ENCODE measurements around the gene FKBP5. TPM values are rescaled to one million over a fixed set of nuclear protein-coding genes. Genes with fewer than 3 reads are reported as not detected.

The FKBP5 gene
- total and polyA plus RNA-seq, 9 of the 15 experiments (the other 6 are each of a cell fraction or from before 2014, with no cell fraction given): 32.7 to 151 (median 75.0) TPM

DNA sequence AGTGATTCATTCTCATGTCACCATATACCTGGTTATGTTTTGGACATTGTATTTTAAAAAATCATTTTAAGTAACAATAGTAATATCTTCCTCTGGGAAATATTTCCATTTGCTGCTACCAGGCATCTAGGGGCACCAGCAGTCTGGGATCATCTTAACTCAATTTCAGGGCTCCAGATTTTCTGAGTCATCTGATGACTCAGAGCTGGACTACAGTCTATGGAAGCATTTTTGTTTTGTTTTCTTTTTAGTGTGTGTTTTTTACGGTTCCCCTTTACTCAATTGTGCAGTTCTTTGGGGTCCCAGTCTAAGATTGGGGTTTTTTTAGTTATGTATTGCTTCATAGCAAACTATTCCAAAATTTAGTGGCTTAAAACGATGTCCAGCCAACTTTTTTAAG, 5.7 kb upstream of the FKBP5 start (continued):
- TF ChIP-seq ATF7 (IDR thresholded peaks at IDR 0.05) (peak; percentile 50; the same call in 1 of the 2 replicates), GTF2F1 (IDR thresholded peaks at IDR 0.05; ENCODE audit: low read depth, low read length) (no peak), EP400 (IDR thresholded peaks at IDR 0.05) (0 out of 2 replicates have a peak, but pooled peaks have one; percentile 17), NCOA1 (IDR thresholded peaks at IDR 0.05; ENCODE audit: low read depth) (no peak), ZNF324 (CRISPR knock-in tag; IDR thresholded peaks at IDR 0.05) (no peak), IRF2 (CRISPR knock-in tag; IDR thresholded peaks at IDR 0.05) (no peak), ZNF146 (CRISPR knock-in tag; IDR thresholded peaks at IDR 0.05; ENCODE audit: unreplicated experiment) (no peak), ZNF140 (CRISPR knock-in tag; IDR thresholded peaks at IDR 0.05) (no peak), ZKSCAN1 (IDR thresholded peaks at IDR 0.05; ENCODE audit: low read depth, low read length) (no peak), GTF2E2 (tag; IDR thresholded peaks at IDR 0.05) (no peak), ZFPM2 (CRISPR knock-in tag; IDR thresholded peaks at IDR 0.05) (no peak), HNRNPUL1 (IDR thresholded peaks at IDR 0.05; ENCODE audit: low read length) (no peak), ZNF644 (tag; IDR thresholded peaks at IDR 0.05; ENCODE audit: low read depth) (no peak), ASH1L (IDR thresholded peaks at IDR 0.05; ENCODE audit: borderline replicate concordance, low read depth, partially characterized antibody) (no peak)
- TF ChIP-seq, protein P1, sequence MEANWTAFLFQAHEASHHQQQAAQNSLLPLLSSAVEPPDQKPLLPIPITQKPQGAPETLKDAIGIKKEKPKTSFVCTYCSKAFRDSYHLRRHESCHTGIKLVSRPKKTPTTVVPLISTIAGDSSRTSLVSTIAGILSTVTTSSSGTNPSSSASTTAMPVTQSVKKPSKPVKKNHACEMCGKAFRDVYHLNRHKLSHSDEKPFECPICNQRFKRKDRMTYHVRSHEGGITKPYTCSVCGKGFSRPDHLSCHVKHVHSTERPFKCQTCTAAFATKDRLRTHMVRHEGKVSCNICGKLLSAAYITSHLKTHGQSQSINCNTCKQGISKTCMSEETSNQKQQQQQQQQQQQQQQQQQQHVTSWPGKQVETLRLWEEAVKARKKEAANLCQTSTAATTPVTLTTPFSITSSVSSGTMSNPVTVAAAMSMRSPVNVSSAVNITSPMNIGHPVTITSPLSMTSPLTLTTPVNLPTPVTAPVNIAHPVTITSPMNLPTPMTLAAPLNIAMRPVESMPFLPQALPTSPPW (CRISPR knock-in tag; IDR thresholded peaks at IDR 0.05): no peak
- TF ChIP-seq, protein P2, sequence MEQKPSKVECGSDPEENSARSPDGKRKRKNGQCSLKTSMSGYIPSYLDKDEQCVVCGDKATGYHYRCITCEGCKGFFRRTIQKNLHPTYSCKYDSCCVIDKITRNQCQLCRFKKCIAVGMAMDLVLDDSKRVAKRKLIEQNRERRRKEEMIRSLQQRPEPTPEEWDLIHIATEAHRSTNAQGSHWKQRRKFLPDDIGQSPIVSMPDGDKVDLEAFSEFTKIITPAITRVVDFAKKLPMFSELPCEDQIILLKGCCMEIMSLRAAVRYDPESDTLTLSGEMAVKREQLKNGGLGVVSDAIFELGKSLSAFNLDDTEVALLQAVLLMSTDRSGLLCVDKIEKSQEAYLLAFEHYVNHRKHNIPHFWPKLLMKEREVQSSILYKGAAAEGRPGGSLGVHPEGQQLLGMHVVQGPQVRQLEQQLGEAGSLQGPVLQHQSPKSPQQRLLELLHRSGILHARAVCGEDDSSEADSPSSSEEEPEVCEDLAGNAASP (IDR thresholded peaks at IDR 0.05): no peak
- TF ChIP-seq, protein P3, sequence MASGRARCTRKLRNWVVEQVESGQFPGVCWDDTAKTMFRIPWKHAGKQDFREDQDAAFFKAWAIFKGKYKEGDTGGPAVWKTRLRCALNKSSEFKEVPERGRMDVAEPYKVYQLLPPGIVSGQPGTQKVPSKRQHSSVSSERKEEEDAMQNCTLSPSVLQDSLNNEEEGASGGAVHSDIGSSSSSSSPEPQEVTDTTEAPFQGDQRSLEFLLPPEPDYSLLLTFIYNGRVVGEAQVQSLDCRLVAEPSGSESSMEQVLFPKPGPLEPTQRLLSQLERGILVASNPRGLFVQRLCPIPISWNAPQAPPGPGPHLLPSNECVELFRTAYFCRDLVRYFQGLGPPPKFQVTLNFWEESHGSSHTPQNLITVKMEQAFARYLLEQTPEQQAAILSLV (tag; IDR thresholded peaks at IDR 0.05): no peak
- TF ChIP-seq, protein P4, sequence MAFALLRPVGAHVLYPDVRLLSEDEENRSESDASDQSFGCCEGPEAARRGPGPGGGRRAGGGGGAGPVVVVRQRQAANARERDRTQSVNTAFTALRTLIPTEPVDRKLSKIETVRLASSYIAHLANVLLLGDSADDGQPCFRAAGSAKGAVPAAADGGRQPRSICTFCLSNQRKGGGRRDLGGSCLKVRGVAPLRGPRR (CRISPR knock-in tag; IDR thresholded peaks at IDR 0.05): no peak
- TF ChIP-seq, protein P5, sequence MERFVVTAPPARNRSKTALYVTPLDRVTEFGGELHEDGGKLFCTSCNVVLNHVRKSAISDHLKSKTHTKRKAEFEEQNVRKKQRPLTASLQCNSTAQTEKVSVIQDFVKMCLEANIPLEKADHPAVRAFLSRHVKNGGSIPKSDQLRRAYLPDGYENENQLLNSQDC (CRISPR knock-in tag; IDR thresholded peaks at IDR 0.05): no peak
- TF ChIP-seq, protein P6, sequence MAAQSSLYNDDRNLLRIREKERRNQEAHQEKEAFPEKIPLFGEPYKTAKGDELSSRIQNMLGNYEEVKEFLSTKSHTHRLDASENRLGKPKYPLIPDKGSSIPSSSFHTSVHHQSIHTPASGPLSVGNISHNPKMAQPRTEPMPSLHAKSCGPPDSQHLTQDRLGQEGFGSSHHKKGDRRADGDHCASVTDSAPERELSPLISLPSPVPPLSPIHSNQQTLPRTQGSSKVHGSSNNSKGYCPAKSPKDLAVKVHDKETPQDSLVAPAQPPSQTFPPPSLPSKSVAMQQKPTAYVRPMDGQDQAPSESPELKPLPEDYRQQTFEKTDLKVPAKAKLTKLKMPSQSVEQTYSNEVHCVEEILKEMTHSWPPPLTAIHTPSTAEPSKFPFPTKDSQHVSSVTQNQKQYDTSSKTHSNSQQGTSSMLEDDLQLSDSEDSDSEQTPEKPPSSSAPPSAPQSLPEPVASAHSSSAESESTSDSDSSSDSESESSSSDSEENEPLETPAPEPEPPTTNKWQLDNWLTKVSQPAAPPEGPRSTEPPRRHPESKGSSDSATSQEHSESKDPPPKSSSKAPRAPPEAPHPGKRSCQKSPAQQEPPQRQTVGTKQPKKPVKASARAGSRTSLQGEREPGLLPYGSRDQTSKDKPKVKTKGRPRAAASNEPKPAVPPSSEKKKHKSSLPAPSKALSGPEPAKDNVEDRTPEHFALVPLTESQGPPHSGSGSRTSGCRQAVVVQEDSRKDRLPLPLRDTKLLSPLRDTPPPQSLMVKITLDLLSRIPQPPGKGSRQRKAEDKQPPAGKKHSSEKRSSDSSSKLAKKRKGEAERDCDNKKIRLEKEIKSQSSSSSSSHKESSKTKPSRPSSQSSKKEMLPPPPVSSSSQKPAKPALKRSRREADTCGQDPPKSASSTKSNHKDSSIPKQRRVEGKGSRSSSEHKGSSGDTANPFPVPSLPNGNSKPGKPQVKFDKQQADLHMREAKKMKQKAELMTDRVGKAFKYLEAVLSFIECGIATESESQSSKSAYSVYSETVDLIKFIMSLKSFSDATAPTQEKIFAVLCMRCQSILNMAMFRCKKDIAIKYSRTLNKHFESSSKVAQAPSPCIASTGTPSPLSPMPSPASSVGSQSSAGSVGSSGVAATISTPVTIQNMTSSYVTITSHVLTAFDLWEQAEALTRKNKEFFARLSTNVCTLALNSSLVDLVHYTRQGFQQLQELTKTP (IDR thresholded peaks at IDR 0.05; ENCODE audit: low read depth in 1 of 2, partially characterized antibody in 2 of 2): peak in 1 of 2 experiments; percentile 60
